NCI-H345 treated with DMSO at 0.1 percent for 48 hours (cell line): ENCODE measurements around the gene SLC9A9.

Source experiments
- DNase-seq: peaks from one replicate; lab custom pipeline; 2025; ENCODE audit not compliant: unreplicated experiment; lab: John Stamatoyannopoulos, UW

SLC9A9 gene

GRCh38 chr3:143334231-143334630, 514.0 kb downstream of the SLC9A9 start:
- DNase-seq = no peak

- DNase-seq = no peak
Measured at GRCh38 chr3:143333367-143333766, 514.9 kb downstream of the SLC9A9 start.

GRCh38 chr3:143332026-143332425, 516.2 kb downstream of the SLC9A9 start:
- no peak for DNase-seq

GRCh38 chr3:143331350-143331749, 516.9 kb downstream of the SLC9A9 start:
- DNase-seq = no peak

- DNase-seq = no peak
Measured at GRCh38 chr3:143330296-143330868, 517.9 kb downstream of the SLC9A9 start.

GRCh38 chr3:143329567-143330211, 518.6 kb downstream of the SLC9A9 start:
- no peak for DNase-seq

- DNase-seq = no peak
Measured at GRCh38 chr3:143328451-143328850, 519.8 kb downstream of the SLC9A9 start.

- DNase-seq = no peak
Measured at GRCh38 chr3:143326983-143327778, 521.1 kb downstream of the SLC9A9 start.

GRCh38 chr3:143321058-143321769, 527.1 kb downstream of the SLC9A9 start:
- no peak for DNase-seq

GRCh38 chr3:143315766-143316165, 532.5 kb downstream of the SLC9A9 start:
- DNase-seq = no peak

- DNase-seq = no peak
Measured at GRCh38 chr3:143314251-143315093, 533.8 kb downstream of the SLC9A9 start.

GRCh38 chr3:143313893-143314188, 534.4 kb downstream of the SLC9A9 start:
- no peak for DNase-seq

- DNase-seq = no peak
Measured at GRCh38 chr3:143313025-143313892, 535.0 kb downstream of the SLC9A9 start.

GRCh38 chr3:143311096-143311495, 537.2 kb downstream of the SLC9A9 start:
- DNase-seq = no peak

- DNase-seq = no peak
Measured at GRCh38 chr3:143309705-143310104, 538.6 kb downstream of the SLC9A9 start.

- DNase-seq = no peak
Measured at GRCh38 chr3:143307613-143308183, 540.6 kb downstream of the SLC9A9 start.

GRCh38 chr3:143306407-143306806, 541.9 kb downstream of the SLC9A9 start:
- DNase-seq = no peak

- DNase-seq = no peak
Measured at GRCh38 chr3:143302638-143303171, 545.6 kb downstream of the SLC9A9 start.
